Measurements from ENCODE around the gene HPGDS. TPM values are rescaled to one million over a fixed set of nuclear protein-coding genes. Genes with fewer than 3 reads are reported as not detected.

The HPGDS gene
- polyA plus RNA-seq, 1 donor (not counting 4 experiments of a cell fraction or from before 2014, with no cell fraction given), result not detected

DNA sequence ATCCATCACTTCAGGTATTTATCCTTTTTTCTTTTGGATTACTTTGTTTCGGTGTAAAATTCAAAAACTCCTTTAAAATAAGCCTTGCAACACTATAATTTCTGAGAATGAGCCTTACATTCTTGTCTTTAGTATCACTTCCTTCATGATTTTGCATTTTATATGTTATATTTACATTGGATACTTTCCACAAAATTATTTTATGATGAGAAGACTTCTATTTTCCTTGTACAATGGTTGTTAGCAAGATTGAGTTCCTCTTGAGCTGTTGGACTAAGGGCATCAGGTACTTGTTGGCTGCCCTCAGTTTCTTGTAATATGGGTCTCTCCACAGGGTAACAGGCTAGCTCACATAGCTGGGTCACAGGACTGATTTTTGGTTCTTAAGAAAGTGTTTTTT is 22.7 kb upstream of the HPGDS start:
- Histone ChIP-seq H3K9ac (ENCODE audit: control insufficient read depth, extremely low read depth, insufficient read depth, low read length) (no peak overlapping the region), H3K4me1 (ENCODE audit: control insufficient read depth, extremely low read depth, insufficient read depth, low read length) (no peaks in the 10 kb centered on the region), H4K20me1 (ENCODE audit: control insufficient read depth, extremely low read depth, insufficient read depth, low read length) (no peaks in the 10 kb centered on the region), H2AFZ (ENCODE audit: control insufficient read depth, low read length) (no peak overlapping the region), H3K27ac (ENCODE audit: control insufficient read depth, insufficient read depth, low read length) (no peak overlapping the region), H3K4me2 (ENCODE audit: control insufficient read depth, extremely low read depth, insufficient read depth, low read depth, low read length) (no peak overlapping the region), H3K9me1 (ENCODE audit: control insufficient read depth, extremely low read depth, insufficient read depth, low read length) (no peaks in the 10 kb centered on the region), H3K27me3 (ENCODE audit: control insufficient read depth, extremely low read depth, insufficient read depth, low read length) (no peaks in the 10 kb centered on the region), H3K79me2 (ENCODE audit: control insufficient read depth, insufficient read depth, low read length) (no peaks in the 10 kb centered on the region), H3K9me3 (ENCODE audit: control insufficient read depth, low read depth, low read length) (no peaks in the 10 kb centered on the region), H3K36me3 (ENCODE audit: control insufficient read depth in 2 of 2, extremely low read depth in 1 of 2, insufficient read depth in 2 of 2, low read length in 2 of 2) (no peaks in the 10 kb centered on the region), H3K4me3 (ENCODE audit: control insufficient read depth in 2 of 3, extremely low read depth in 1 of 3, insufficient read depth in 2 of 3, low read depth in 1 of 3, low read length in 3 of 3) (no peak overlapping the region)
- DNase-seq (ENCODE audit: low read depth, low spot score) (no peak), FAIRE-seq (no peak)
- dilution Hi-C loops (cut with MboI; ENCODE audit: extremely low pct_ligation_motif_present, low sequenced_read_pairs), result no loop called here
- TF ChIP-seq, protein P1, sequence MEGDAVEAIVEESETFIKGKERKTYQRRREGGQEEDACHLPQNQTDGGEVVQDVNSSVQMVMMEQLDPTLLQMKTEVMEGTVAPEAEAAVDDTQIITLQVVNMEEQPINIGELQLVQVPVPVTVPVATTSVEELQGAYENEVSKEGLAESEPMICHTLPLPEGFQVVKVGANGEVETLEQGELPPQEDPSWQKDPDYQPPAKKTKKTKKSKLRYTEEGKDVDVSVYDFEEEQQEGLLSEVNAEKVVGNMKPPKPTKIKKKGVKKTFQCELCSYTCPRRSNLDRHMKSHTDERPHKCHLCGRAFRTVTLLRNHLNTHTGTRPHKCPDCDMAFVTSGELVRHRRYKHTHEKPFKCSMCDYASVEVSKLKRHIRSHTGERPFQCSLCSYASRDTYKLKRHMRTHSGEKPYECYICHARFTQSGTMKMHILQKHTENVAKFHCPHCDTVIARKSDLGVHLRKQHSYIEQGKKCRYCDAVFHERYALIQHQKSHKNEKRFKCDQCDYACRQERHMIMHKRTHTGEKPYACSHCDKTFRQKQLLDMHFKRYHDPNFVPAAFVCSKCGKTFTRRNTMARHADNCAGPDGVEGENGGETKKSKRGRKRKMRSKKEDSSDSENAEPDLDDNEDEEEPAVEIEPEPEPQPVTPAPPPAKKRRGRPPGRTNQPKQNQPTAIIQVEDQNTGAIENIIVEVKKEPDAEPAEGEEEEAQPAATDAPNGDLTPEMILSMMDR (optimal IDR thresholded peaks at IDR 0.05 in 1 of 3, IDR thresholded peaks at IDR 0.05 in 1 of 3, conservative IDR thresholded peaks at IDR 0.05 in 1 of 3; ENCODE audit: extremely low read depth in 1 of 3, insufficient read depth in 2 of 3, low read length in 3 of 3), result no peak
- TF ChIP-seq EZH2 (IDR thresholded peaks at IDR 0.05; ENCODE audit: low read length), result no peak

DNA sequence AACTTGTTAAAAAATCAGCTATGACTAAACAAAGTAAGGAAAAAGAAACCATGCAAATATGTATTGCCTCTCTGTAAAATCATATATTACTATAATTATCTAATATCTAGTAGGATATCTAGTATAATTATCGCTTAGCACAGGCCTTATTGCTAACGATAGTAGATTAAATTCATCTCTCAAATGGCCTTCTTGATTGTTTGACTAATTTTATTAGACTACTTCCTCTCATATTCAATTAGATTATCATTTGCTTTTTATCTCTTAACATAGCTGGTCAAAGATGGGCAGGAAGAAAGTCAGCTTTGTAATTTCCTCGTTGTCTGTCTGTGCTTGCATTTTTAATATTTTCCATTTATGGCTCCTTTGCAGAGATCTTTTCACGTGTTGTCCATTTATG is 21.9 kb upstream of the HPGDS start:
- H3K9me1 ChIP-seq (ENCODE audit: control insufficient read depth, extremely low read depth, insufficient read depth, low read length), result no peaks in the 10 kb centered on the region
- no peak overlapping the region for H3K4me2 ChIP-seq (ENCODE audit: control insufficient read depth, extremely low read depth, insufficient read depth, low read depth, low read length)
- FAIRE-seq (no peak), DNase-seq (ENCODE audit: low read depth, low spot score) (no peak)
- no peaks in the 10 kb centered on the region for H4K20me1 ChIP-seq (ENCODE audit: control insufficient read depth, extremely low read depth, insufficient read depth, low read length)
- no peak overlapping the region for H2AFZ ChIP-seq (ENCODE audit: control insufficient read depth, low read length)
- no peak overlapping the region for H3K4me3 ChIP-seq (ENCODE audit: control insufficient read depth in 2 of 3, extremely low read depth in 1 of 3, insufficient read depth in 2 of 3, low read depth in 1 of 3, low read length in 3 of 3)
- TF ChIP-seq, protein P1 (optimal IDR thresholded peaks at IDR 0.05 in 1 of 3, IDR thresholded peaks at IDR 0.05 in 1 of 3, conservative IDR thresholded peaks at IDR 0.05 in 1 of 3; ENCODE audit: extremely low read depth in 1 of 3, insufficient read depth in 2 of 3, low read length in 3 of 3), result no peak
- TF ChIP-seq EZH2 (IDR thresholded peaks at IDR 0.05; ENCODE audit: low read length), result no peak
- H3K79me2 ChIP-seq (ENCODE audit: control insufficient read depth, insufficient read depth, low read length), result no peaks in the 10 kb centered on the region
- no peaks in the 10 kb centered on the region for H3K4me1 ChIP-seq (ENCODE audit: control insufficient read depth, extremely low read depth, insufficient read depth, low read length)
- no peaks in the 10 kb centered on the region for H3K36me3 ChIP-seq (ENCODE audit: control insufficient read depth in 2 of 2, extremely low read depth in 1 of 2, insufficient read depth in 2 of 2, low read length in 2 of 2)
- dilution Hi-C loops (cut with MboI; ENCODE audit: extremely low pct_ligation_motif_present, low sequenced_read_pairs), result no loop called here
- H3K27ac ChIP-seq (ENCODE audit: control insufficient read depth, insufficient read depth, low read length), result no peak overlapping the region
- H3K27me3 ChIP-seq (ENCODE audit: control insufficient read depth, extremely low read depth, insufficient read depth, low read length), result no peaks in the 10 kb centered on the region
- no peak overlapping the region for H3K9ac ChIP-seq (ENCODE audit: control insufficient read depth, extremely low read depth, insufficient read depth, low read length)
- no peaks in the 10 kb centered on the region for H3K9me3 ChIP-seq (ENCODE audit: control insufficient read depth, low read depth, low read length)

Measured in keratinocyte (primary cell).